ENCODE measurements around the gene SPATA3. TPM values are rescaled to one million over a fixed set of nuclear protein-coding genes. Genes with fewer than 3 reads are reported as not detected.

SPATA3 gene
- total and polyA plus RNA-seq, 2 experiments from 2014 or later = not detected

DNA sequence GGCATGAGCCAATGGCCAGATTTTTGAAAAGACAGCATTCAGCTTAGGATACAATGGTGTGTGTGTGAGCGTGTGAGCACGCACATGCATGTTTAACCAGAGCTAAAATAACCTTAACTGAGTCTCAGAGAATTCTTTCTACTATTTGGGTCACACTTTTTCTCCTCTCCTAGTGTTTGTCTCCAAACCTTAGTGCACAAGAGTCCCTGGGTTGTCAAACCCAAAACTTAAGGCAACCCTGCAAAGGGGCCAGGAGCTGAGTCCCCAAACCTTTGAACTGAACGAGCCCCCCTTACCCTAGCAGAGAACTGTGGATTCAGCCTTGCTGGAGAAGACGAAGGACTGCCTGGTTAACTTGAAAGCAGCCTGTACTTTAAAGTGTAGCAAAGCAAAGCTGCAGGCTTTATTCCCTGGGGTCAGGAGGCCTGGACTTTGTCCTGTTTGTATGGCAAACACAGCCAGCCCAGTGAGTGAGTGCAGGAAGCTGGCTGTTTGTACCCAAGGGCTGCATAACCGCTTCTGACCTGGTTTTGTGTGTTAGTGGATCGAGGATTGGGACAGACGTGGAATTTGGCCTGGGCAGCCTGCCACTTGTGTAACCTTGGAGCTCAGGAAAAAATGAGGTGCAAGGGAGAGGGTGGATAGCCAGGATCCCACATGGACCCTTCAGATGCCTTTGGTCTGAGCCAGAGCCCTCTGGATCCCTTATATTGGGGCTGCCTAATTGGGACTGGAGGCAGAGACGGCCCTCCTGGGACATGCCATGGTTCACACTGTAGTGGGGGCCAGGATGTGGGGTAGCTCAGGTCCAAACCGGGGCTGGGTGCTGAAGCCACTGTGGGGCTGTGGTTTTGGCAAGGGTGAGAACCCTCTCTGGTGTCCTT is 54.3 kb downstream of the SPATA3 start (continued):
- TF ChIP-seq, protein P1, sequence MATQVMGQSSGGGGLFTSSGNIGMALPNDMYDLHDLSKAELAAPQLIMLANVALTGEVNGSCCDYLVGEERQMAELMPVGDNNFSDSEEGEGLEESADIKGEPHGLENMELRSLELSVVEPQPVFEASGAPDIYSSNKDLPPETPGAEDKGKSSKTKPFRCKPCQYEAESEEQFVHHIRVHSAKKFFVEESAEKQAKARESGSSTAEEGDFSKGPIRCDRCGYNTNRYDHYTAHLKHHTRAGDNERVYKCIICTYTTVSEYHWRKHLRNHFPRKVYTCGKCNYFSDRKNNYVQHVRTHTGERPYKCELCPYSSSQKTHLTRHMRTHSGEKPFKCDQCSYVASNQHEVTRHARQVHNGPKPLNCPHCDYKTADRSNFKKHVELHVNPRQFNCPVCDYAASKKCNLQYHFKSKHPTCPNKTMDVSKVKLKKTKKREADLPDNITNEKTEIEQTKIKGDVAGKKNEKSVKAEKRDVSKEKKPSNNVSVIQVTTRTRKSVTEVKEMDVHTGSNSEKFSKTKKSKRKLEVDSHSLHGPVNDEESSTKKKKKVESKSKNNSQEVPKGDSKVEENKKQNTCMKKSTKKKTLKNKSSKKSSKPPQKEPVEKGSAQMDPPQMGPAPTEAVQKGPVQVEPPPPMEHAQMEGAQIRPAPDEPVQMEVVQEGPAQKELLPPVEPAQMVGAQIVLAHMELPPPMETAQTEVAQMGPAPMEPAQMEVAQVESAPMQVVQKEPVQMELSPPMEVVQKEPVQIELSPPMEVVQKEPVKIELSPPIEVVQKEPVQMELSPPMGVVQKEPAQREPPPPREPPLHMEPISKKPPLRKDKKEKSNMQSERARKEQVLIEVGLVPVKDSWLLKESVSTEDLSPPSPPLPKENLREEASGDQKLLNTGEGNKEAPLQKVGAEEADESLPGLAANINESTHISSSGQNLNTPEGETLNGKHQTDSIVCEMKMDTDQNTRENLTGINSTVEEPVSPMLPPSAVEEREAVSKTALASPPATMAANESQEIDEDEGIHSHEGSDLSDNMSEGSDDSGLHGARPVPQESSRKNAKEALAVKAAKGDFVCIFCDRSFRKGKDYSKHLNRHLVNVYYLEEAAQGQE (IDR thresholded peaks at IDR 0.05; ENCODE audit: unreplicated experiment) = no peak
- TF ChIP-seq CREB1 (CRISPR knock-in tag; IDR thresholded peaks at IDR 0.05; ENCODE audit: low read depth) = no peak
- TF ChIP-seq, protein P2, sequence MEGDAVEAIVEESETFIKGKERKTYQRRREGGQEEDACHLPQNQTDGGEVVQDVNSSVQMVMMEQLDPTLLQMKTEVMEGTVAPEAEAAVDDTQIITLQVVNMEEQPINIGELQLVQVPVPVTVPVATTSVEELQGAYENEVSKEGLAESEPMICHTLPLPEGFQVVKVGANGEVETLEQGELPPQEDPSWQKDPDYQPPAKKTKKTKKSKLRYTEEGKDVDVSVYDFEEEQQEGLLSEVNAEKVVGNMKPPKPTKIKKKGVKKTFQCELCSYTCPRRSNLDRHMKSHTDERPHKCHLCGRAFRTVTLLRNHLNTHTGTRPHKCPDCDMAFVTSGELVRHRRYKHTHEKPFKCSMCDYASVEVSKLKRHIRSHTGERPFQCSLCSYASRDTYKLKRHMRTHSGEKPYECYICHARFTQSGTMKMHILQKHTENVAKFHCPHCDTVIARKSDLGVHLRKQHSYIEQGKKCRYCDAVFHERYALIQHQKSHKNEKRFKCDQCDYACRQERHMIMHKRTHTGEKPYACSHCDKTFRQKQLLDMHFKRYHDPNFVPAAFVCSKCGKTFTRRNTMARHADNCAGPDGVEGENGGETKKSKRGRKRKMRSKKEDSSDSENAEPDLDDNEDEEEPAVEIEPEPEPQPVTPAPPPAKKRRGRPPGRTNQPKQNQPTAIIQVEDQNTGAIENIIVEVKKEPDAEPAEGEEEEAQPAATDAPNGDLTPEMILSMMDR (conservative IDR thresholded peaks at IDR 0.05; ENCODE audit: low read depth in 2 of 2) = no peak

DNA sequence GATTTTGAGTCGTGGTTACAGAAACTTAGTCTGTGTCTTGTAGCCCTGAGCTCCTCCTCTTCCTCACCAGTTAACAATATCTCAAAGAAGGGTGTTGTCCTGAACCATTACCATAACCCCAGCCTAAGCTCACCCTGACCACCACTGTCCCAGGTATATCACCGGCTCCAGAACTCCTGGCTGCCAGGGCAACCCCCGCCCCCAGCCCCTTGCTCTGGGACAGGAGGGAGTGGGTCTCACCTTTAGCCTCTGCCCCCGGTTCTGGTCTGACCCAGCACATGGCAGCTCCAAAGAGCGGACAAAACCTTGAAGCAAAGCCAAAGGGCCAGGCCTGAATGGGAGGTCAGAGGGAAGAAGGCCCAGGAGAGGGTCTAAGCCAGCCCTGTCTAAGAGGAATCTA is 55.2 kb downstream of the SPATA3 start:
- Mint-ChIP-seq H3K4me3 (no peak overlapping the region), H3K27me3 (ENCODE audit: insufficient read depth, low read depth, poor library complexity) (peaks cover 23% of the 10 kb centered on the region), H3K27ac (no peak overlapping the region), H3K9me3 (no peaks in the 10 kb centered on the region; the same call in 2 of the 3 replicates), H3K4me1 (peaks cover 10% of the 10 kb centered on the region; the same call in 2 of the 3 replicates), H3K36me3 (ENCODE audit: low read depth) (no peaks in the 10 kb centered on the region)
- Histone ChIP-seq H3F3A (replicated peaks; ENCODE audit: low read depth) (no peaks in the 10 kb centered on the region), H3K27me3 (ENCODE audit: insufficient read depth) (peaks cover 24% of the 10 kb centered on the region), H3K36me3 (ENCODE audit: insufficient read depth) (no peaks in the 10 kb centered on the region), H3K9me2 (ENCODE audit: insufficient read depth) (no peaks in the 10 kb centered on the region), H3K4me3 (no peak overlapping the region), H2AFZ (no peak overlapping the region), H3K4me2 (no peak overlapping the region), H3K4me1 (ENCODE audit: insufficient read depth) (peaks cover 5% of the 10 kb centered on the region; the same call in 1 of the 2 replicates), H3K79me2 (replicated peaks; ENCODE audit: insufficient read depth) (no peaks in the 10 kb centered on the region), H3K27ac (ENCODE audit: low read depth) (no peak overlapping the region), H4K20me1 (replicated peaks; ENCODE audit: insufficient read depth) (no peaks in the 10 kb centered on the region)
- DNase-seq (ENCODE audit: low spot score) (no peak), ATAC-seq (no peak)
- no peak for TF ChIP-seq EZH2 (IDR thresholded peaks at IDR 0.05; ENCODE audit: low read depth, unreplicated experiment)
- TF ChIP-seq, protein P3, sequence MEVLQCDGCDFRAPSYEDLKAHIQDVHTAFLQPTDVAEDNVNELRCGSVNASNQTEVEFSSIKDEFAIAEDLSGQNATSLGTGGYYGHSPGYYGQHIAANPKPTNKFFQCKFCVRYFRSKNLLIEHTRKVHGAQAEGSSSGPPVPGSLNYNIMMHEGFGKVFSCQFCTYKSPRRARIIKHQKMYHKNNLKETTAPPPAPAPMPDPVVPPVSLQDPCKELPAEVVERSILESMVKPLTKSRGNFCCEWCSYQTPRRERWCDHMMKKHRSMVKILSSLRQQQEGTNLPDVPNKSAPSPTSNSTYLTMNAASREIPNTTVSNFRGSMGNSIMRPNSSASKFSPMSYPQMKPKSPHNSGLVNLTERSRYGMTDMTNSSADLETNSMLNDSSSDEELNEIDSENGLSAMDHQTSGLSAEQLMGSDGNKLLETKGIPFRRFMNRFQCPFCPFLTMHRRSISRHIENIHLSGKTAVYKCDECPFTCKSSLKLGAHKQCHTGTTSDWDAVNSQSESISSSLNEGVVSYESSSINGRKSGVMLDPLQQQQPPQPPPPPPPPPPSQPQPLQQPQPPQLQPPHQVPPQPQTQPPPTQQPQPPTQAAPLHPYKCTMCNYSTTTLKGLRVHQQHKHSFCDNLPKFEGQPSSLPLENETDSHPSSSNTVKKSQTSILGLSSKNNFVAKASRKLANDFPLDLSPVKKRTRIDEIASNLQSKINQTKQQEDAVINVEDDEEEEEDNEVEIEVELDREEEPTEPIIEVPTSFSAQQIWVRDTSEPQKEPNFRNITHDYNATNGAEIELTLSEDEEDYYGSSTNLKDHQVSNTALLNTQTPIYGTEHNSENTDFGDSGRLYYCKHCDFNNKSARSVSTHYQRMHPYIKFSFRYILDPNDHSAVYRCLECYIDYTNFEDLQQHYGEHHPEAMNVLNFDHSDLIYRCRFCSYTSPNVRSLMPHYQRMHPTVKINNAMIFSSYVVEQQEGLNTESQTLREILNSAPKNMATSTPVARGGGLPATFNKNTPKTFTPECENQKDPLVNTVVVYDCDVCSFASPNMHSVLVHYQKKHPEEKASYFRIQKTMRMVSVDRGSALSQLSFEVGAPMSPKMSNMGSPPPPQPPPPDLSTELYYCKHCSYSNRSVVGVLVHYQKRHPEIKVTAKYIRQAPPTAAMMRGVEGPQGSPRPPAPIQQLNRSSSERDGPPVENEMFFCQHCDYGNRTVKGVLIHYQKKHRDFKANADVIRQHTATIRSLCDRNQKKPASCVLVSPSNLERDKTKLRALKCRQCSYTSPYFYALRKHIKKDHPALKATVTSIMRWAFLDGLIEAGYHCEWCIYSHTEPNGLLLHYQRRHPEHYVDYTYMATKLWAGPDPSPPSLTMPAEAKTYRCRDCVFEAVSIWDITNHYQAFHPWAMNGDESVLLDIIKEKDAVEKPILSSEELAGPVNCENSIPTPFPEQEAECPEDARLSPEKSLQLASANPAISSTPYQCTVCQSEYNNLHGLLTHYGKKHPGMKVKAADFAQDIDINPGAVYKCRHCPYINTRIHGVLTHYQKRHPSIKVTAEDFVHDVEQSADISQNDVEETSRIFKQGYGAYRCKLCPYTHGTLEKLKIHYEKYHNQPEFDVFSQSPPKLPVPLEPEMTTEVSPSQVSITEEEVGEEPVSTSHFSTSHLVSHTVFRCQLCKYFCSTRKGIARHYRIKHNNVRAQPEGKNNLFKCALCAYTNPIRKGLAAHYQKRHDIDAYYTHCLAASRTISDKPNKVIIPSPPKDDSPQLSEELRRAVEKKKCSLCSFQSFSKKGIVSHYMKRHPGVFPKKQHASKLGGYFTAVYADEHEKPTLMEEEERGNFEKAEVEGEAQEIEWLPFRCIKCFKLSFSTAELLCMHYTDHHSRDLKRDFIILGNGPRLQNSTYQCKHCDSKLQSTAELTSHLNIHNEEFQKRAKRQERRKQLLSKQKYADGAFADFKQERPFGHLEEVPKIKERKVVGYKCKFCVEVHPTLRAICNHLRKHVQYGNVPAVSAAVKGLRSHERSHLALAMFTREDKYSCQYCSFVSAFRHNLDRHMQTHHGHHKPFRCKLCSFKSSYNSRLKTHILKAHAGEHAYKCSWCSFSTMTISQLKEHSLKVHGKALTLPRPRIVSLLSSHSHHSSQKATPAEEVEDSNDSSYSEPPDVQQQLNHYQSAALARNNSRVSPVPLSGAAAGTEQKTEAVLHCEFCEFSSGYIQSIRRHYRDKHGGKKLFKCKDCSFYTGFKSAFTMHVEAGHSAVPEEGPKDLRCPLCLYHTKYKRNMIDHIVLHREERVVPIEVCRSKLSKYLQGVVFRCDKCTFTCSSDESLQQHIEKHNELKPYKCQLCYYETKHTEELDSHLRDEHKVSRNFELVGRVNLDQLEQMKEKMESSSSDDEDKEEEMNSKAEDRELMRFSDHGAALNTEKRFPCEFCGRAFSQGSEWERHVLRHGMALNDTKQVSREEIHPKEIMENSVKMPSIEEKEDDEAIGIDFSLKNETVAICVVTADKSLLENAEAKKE (CRISPR knock-in tag; IDR thresholded peaks at IDR 0.05) = no peak
- TF ChIP-seq, protein P4, sequence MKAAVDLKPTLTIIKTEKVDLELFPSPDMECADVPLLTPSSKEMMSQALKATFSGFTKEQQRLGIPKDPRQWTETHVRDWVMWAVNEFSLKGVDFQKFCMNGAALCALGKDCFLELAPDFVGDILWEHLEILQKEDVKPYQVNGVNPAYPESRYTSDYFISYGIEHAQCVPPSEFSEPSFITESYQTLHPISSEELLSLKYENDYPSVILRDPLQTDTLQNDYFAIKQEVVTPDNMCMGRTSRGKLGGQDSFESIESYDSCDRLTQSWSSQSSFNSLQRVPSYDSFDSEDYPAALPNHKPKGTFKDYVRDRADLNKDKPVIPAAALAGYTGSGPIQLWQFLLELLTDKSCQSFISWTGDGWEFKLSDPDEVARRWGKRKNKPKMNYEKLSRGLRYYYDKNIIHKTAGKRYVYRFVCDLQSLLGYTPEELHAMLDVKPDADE (IDR thresholded peaks at IDR 0.05) = no peak
- TF ChIP-seq ZNF331 (CRISPR knock-in tag; IDR thresholded peaks at IDR 0.05; ENCODE audit: low read depth) = no peak
- TF ChIP-seq JUNB (IDR thresholded peaks at IDR 0.05; ENCODE audit: unreplicated experiment) = no peak
- no peak for TF ChIP-seq CREB1 (CRISPR knock-in tag; IDR thresholded peaks at IDR 0.05; ENCODE audit: low read depth)
- no peak for TF ChIP-seq ZNF114 (CRISPR knock-in tag; IDR thresholded peaks at IDR 0.05)
